Measurements from ENCODE around the gene KCNK4.
A peak's percentile ranks its signal among the peaks of the same experiment; 100 is the strongest.

KCNK4 gene

DNA sequence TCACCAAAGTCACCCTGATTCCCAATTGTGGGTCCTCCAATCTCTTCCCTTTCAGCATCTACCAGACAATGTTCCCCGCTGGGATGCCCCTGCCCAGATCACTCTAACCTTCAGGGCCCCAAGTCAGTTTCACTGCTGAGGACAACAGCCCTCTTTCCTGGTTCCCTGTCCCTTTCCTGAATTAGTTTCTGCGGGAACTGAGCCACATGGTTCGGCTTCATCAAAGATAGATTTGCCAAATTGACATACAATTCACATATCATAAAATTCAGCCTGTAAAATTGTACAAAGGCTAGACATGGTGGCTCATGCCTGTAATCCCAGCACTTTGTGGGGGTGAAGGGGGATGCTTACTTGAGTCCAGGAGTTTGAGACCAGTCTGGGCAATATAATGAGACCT lies 36.9 kb downstream of the KCNK4 start:
- ChIA-PET CTCF (interaction anchor here (1.0 to 1.5 kb wide), 2 partner anchors 10 to 27 kb away, joined by 3 to 4 read pairs; partner anchors contain the start of gene PRDX5), POLR2A (interaction anchor here (1.8 kb wide), 1 partner anchor 10 kb away, joined by 5 read pairs; the partner anchor contains the start of genes PRDX5 and TRMT112)
- no peak for DNase-seq (ENCODE audit: extremely low spot score)
- TF ChIP-seq, protein P1, sequence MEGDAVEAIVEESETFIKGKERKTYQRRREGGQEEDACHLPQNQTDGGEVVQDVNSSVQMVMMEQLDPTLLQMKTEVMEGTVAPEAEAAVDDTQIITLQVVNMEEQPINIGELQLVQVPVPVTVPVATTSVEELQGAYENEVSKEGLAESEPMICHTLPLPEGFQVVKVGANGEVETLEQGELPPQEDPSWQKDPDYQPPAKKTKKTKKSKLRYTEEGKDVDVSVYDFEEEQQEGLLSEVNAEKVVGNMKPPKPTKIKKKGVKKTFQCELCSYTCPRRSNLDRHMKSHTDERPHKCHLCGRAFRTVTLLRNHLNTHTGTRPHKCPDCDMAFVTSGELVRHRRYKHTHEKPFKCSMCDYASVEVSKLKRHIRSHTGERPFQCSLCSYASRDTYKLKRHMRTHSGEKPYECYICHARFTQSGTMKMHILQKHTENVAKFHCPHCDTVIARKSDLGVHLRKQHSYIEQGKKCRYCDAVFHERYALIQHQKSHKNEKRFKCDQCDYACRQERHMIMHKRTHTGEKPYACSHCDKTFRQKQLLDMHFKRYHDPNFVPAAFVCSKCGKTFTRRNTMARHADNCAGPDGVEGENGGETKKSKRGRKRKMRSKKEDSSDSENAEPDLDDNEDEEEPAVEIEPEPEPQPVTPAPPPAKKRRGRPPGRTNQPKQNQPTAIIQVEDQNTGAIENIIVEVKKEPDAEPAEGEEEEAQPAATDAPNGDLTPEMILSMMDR (IDR thresholded peaks at IDR 0.05; ENCODE audit: control extremely low read depth, extremely low read depth, low read depth, missing control alignments), result no peak

DNA sequence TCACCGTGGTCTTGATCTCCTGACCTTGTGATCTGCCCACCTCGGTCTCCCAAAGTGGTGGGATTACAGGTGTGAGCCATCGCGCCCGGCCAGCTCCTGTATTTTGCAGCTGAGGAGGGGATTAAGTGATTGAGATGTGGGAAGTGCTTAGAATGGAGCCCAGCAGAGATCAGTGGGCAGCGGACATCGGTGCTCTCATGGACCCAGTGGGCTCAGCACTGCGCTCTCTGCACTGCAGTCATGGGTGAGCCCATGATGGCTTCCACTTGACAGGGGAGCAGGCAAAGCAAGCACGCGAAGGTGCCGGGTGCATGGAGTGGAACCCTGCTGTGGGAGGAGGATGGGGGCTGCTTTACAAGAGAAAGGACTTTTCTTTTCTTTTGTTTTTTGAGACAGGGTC lies 39.8 kb downstream of the KCNK4 start:
- TF ChIP-seq, protein P1 (IDR thresholded peaks at IDR 0.05; ENCODE audit: control extremely low read depth, extremely low read depth, low read depth, missing control alignments), result no peak
- DNase-seq (ENCODE audit: extremely low spot score), result no peak
- POLR2A ChIA-PET, result interaction anchor here (1.5 to 2.0 kb wide), 2 partner anchors 9 to 13 kb away, joined by 4 to 18 read pairs; partner anchors contain the start of genes CCDC88B, PRDX5 and TRMT112
- CTCF ChIA-PET, result interaction anchor here (0.8 to 4.2 kb wide), 15 partner anchors 8 to 634 kb away, joined by 3 to 71 read pairs (median 9); partner anchors contain the start of genes CATSPERZ, CCDC88B, ESRRA and FERMT3

DNA sequence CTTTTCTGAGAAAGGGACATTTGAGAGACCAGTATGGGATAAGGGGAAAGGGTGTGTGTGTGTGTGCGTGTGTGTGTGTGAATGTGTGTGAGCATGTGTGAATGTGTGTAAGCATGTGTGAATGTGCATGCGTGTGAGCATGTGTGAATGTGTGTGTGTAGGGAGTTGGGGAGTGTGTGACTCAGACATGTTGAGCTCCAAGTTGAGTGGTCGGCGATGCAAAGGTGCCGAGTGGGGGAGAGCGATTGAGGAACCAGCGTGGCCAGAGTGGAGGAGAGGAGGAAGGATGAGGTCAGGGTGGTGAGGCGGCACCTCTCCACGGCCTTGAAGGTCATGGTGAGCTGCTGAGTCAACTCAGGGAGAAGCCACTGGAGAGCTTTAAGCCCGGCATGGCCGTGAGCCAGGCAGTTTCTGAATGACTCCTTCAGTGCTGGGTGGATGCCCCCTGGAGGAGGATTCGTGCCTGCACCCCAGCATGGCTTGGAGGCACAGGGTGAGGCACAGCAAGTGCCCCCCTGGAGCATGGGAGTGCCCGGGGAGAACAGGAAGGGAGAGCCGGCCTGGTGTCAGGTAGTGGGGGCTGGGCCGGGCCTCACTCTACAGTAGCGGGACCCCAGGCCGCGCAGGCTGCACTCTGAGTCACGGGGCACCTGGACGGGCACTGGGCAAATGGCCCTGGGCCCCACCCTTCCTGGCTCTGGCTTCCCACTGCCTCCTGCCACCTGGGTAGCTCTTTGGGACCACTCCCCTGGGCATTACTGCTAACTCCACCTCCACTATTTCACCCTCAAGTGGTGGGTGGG lies 40.7 kb downstream of the KCNK4 start:
- DNase-seq (ENCODE audit: extremely low spot score), result peak; percentile 79
- TF ChIP-seq, protein P1 (IDR thresholded peaks at IDR 0.05; ENCODE audit: control extremely low read depth, extremely low read depth, low read depth, missing control alignments), result peak; percentile 56
- ChIA-PET CTCF (interaction anchor here (0.7 to 4.2 kb wide), 25 partner anchors 9 to 633 kb away, joined by 3 to 71 read pairs (median 4); partner anchors contain the start of genes CATSPERZ, CCDC88B, ESRRA and FERMT3), POLR2A (interaction anchor here (0.6 to 2.0 kb wide), 4 partner anchors 8 to 146 kb away, joined by 3 to 18 read pairs (median 5); partner anchors contain the start of genes CCDC88B, PRDX5, STIP1 and TRMT112)

DNA sequence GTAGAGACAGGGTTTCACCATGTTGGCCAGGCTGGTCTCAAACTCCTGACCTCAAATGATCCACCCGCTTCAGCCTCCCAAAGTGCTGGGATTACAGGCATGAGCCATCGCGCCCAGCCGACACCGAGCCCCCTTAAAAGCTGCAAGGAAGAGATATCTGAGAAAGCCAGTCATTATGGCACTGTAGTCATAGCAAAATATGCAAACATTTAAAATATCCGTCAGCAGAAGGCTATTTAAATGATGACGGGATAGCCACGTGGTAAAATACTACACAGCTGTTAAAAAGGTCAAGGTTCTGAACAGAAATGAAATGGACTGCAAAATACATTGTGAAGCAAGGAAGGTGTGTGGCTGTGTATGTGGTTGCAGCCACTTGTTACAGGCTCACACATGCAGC lies 42.5 kb downstream of the KCNK4 start:
- no peak for DNase-seq (ENCODE audit: extremely low spot score)
- TF ChIP-seq, protein P1 (IDR thresholded peaks at IDR 0.05; ENCODE audit: control extremely low read depth, extremely low read depth, low read depth, missing control alignments), result no peak
- POLR2A ChIA-PET, result no interaction called here
- CTCF ChIA-PET, result interaction anchor here (0.9 to 4.2 kb wide), 6 partner anchors 8 to 129 kb away, joined by 3 to 71 read pairs (median 32); partner anchors contain the start of genes CCDC88B, ESRRA, PRDX5 and TRMT112

DNA sequence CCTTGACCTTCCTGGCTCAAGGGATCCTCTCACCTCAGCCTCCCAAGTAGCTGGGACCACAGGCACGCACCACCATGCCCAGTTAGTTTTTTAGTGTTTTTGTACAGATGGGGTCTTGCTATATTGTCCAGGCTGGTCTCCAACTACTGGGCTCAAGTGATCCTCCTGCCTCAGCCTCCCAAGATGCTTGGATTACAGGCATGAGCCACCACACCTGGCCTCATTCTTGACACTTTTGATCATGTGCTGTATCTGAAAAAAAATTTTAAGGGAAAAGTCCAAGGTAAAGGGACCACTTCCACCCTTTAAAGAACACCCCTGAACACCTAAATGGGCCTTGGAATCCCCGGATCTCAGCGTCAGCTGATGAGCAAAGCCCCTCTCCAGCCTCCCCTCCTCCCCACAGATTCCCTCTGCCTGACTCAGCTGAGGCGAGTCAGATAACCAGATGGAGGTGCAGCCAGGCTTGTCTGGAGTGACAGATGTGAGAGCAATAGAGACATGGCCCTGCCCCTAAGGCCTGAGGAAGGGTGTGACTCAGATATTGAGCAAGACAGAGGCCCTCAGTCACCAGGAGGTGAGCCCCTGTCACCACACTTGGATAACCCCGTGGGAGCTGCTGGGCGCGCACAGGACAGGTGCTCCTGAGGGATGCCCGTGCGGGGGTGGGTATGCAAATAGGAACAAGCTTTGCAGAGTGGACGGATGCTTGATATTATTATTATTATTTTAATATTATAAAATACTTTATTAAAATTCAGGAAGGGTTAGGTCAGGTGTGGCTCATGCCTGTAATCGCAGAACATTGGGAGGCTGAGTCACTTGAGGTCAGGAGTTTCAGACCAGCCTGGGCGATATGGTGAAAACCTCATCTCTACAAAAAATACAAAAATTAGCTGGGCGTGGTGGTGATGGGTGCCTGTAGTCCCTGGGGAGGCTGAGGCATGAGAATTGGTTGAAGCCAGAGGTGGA lies 43.9 kb downstream of the KCNK4 start:
- ChIA-PET POLR2A (interaction anchor here (1.3 to 1.8 kb wide), 2 partner anchors 12 to 17 kb away, joined by 3 to 10 read pairs; partner anchors contain the start of genes PRDX5 and TRMT112), CTCF (interaction anchor here (1.3 to 4.0 kb wide), 4 partner anchors 11 to 30 kb away, joined by 3 to 20 read pairs (median 6); partner anchors contain the start of genes ESRRA, PRDX5 and TRMT112)
- peak; percentile 88 for DNase-seq (ENCODE audit: extremely low spot score)
- TF ChIP-seq, protein P1 (IDR thresholded peaks at IDR 0.05; ENCODE audit: control extremely low read depth, extremely low read depth, low read depth, missing control alignments), result no peak

Data from GM10248 (cell line).